Measurements from ENCODE around the gene SYN1.

GRCh38 chrX:47596256-47596655, 23.4 kb downstream of the SYN1 start:
- no peak for TF ChIP-seq CTCF (IDR thresholded peaks at IDR 0.05; ENCODE audit: insufficient read depth, low read depth, low read length)
- TF ChIP-seq EZH2 (IDR thresholded peaks at IDR 0.05; ENCODE audit: insufficient read depth, low read length): no peak
